HG03565 (cell line): Measurements from ENCODE around the gene MXRA8.
"Not testable (repeated sequence)": the region's sequence is repeated elsewhere in the genome, so short reads cannot be mapped to it uniquely, and the experiment has no call there.

Experiments
- ATAC-seq: cut with Tn5 transposase; IDR thresholded peaks from one replicate; pipeline ENCODE4 v1.9.1; 2021; ENCODE audit warnings: mild to moderate bottlenecking, moderate library complexity; ENCODE audit not compliant: unreplicated experiment

Gene MXRA8

GRCh38 chr1:1370771-1371300 lies 12.5 kb upstream of the MXRA8 start:
- no peak for ATAC-seq

- not testable (repeated sequence) for ATAC-seq
These were observed 11.7 kb upstream of the MXRA8 start for GRCh38 chr1:1370094-1370493.

- no peak for ATAC-seq
These were observed 9.0 kb upstream of the MXRA8 start for GRCh38 chr1:1367315-1367714.

GRCh38 chr1:1366699-1367066 lies 8.3 kb upstream of the MXRA8 start:
- no peak for ATAC-seq

- no peak for ATAC-seq
These were observed 7.7 kb upstream of the MXRA8 start for GRCh38 chr1:1365875-1366698.

GRCh38 chr1:1364266-1364665 lies 5.9 kb upstream of the MXRA8 start:
- ATAC-seq = no peak

- no peak for ATAC-seq
These were observed 3.6 kb upstream of the MXRA8 start for GRCh38 chr1:1361982-1362423.

GRCh38 chr1:1361233-1361981 lies 3.1 kb upstream of the MXRA8 start:
- ATAC-seq = no peak

- no peak for ATAC-seq
These were observed 2.3 kb upstream of the MXRA8 start for GRCh38 chr1:1360506-1361169.

GRCh38 chr1:1359664-1360468 lies 1.5 kb upstream of the MXRA8 start:
- ATAC-seq = no peak

GRCh38 chr1:1359308-1359663 lies 931 bp upstream of the MXRA8 start:
- ATAC-seq = no peak

GRCh38 chr1:1357871-1358432 lies 403 bp downstream of the MXRA8 start:
- ATAC-seq = no peak

GRCh38 chr1:1356796-1357401 lies 1.5 kb downstream of the MXRA8 start:
- ATAC-seq = no peak

GRCh38 chr1:1356166-1356795 lies 2.1 kb downstream of the MXRA8 start:
- ATAC-seq = no peak

GRCh38 chr1:1355416-1355815 lies 2.9 kb downstream of the MXRA8 start:
- ATAC-seq = no peak

GRCh38 chr1:1354271-1355247 lies 3.8 kb downstream of the MXRA8 start:
- no peak for ATAC-seq

- ATAC-seq = no peak
These were observed 4.8 kb downstream of the MXRA8 start for GRCh38 chr1:1353389-1354151.
